Endothelial cell of umbilical vein (primary cell): ENCODE measurements around the gene SNX9.

ENCODE experiments used
- EZH2 ChIP-seq: IDR thresholded peaks from 2 replicates; pipeline ENCODE4 v1.6.1; 2012; ENCODE audit warnings: borderline replicate concordance, low read depth, mild to moderate bottlenecking, moderate library complexity, low read length, inconsistent platforms; ENCODE audit not compliant: severe bottlenecking
- FOS ChIP-seq: IDR thresholded peaks from 2 replicates; pipeline ENCODE4 v1.6.1; 2011; ENCODE audit warnings: mild to moderate bottlenecking, low read length, moderate library complexity, borderline replicate concordance; ENCODE audit not compliant: insufficient read depth
- GATA2 ChIP-seq: IDR thresholded peaks from 2 replicates; pipeline ENCODE4 v1.7.0; 2011; ENCODE audit warnings: low read depth, mild to moderate bottlenecking, moderate library complexity, mixed read lengths, low read length; ENCODE audit not compliant: insufficient read length, insufficient read depth
- JUN ChIP-seq: IDR thresholded peaks from 2 replicates; pipeline ENCODE4 v1.6.1; 2011; ENCODE audit warnings: borderline replicate concordance, low read depth; ENCODE audit not compliant: insufficient read length, insufficient read depth
- MYC ChIP-seq: IDR thresholded peaks from one replicate; pipeline ENCODE4 v1.6.1; 2011; ENCODE audit warnings: mild to moderate bottlenecking, low read depth, low read length
- POLR2A ChIP-seq: IDR thresholded peaks from 2 replicates; pipeline ENCODE4 v1.6.1; 2012; ENCODE audit warnings: low read depth, mild to moderate bottlenecking, control low read depth, low read length
- POLR2AphosphoS5 ChIP-seq: IDR thresholded peaks from 2 replicates; pipeline ENCODE4 v1.6.1; 2012; ENCODE audit warnings: low read depth, mild to moderate bottlenecking, control low read depth, low read length, moderate library complexity; ENCODE audit not compliant: insufficient read depth
- TF ChIP-seq, protein P1 (sequence below), 2 donors: IDR thresholded peaks; 1 replicate in 1 of 2; 2 replicates in 1 of 2; pipeline ENCODE4 v1.5.1; 2011; ENCODE audit warnings: low read length in 2 of 2, mild to moderate bottlenecking in 2 of 2, moderate library complexity in 2 of 2, control low read depth in 1 of 2, inconsistent platforms in 1 of 2, low read depth in 1 of 2; ENCODE audit not compliant: insufficient read depth in 1 of 2; ENCODE audit errors: extremely low read depth in 1 of 2
- TF ChIP-seq, protein P2 (sequence below): IDR thresholded peaks from 2 replicates; pipeline ENCODE4 v1.6.1; 2011; ENCODE audit not compliant: insufficient read depth, insufficient read length

DNA sequence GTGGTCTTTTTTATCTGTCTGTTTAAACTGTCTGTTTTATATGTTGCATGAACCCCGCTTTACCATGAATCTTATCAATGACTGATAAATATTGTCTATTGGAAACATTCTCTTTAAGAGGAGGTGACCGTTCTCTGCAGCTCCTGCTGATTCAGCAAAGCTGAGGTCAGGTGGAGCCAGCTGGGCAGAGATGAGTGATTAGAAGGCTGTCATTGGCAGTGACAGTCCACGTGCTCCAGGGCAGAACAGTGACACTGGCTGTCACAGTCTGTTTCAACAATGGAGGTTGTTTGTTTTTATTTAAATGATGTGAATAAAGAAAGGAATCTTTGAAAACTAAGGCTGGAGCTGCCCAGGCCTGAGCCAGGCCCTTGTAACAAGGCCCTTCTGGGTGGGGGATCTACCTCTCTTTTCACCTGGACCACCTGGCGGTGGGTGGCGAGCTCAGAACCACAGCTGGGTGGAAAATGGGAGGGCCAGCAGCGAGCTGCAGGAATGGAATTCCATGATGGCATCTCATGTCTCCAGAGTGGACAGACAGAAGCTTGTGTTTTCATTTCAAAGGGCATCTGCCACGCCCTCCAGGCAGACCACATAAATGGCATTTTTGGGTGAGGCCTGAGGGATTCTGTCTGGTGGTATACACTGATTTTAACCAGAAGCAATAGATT lies 171.2 kb downstream of the SNX9 start:
- TF ChIP-seq, protein P1, sequence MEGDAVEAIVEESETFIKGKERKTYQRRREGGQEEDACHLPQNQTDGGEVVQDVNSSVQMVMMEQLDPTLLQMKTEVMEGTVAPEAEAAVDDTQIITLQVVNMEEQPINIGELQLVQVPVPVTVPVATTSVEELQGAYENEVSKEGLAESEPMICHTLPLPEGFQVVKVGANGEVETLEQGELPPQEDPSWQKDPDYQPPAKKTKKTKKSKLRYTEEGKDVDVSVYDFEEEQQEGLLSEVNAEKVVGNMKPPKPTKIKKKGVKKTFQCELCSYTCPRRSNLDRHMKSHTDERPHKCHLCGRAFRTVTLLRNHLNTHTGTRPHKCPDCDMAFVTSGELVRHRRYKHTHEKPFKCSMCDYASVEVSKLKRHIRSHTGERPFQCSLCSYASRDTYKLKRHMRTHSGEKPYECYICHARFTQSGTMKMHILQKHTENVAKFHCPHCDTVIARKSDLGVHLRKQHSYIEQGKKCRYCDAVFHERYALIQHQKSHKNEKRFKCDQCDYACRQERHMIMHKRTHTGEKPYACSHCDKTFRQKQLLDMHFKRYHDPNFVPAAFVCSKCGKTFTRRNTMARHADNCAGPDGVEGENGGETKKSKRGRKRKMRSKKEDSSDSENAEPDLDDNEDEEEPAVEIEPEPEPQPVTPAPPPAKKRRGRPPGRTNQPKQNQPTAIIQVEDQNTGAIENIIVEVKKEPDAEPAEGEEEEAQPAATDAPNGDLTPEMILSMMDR (IDR thresholded peaks at IDR 0.05; ENCODE audit: extremely low read depth in 1 of 2, insufficient read depth in 1 of 2, low read depth in 1 of 2, low read length in 2 of 2): no peak
- TF ChIP-seq MYC (no peak), POLR2AphosphoS5 (no peak), EZH2 (no peak), POLR2A (no peak), FOS (no peak), JUN (no peak), GATA2 (no peak)
- TF ChIP-seq, protein P2, sequence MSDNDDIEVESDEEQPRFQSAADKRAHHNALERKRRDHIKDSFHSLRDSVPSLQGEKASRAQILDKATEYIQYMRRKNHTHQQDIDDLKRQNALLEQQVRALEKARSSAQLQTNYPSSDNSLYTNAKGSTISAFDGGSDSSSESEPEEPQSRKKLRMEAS: no peak
